Neural crest cell (in vitro differentiated cells): Measurements from ENCODE around the gene MARCKSL1. TPM values are rescaled to one million over a fixed set of nuclear protein-coding genes. Genes with fewer than 3 reads are reported as not detected.

Experiments
- DNase-seq: peaks from one replicate; pipeline ENCODE4 v3.0.0; 2021; ENCODE audit warnings: low read depth, mixed read lengths, low spot score
- H3K27ac Mint-ChIP-seq: one replicate; pipeline ENCODE4 v1.8.0; 2021; ENCODE audit warnings: mild to moderate bottlenecking, mixed read lengths; ENCODE audit not compliant: unreplicated experiment
- H3K27me3 Mint-ChIP-seq: 2 replicates; pipeline ENCODE4 v1.8.0; 2021; ENCODE audit warnings: low read depth, mild to moderate bottlenecking, mixed read lengths
- H3K36me3 Mint-ChIP-seq: 2 replicates; pipeline ENCODE4 v1.8.0; 2021; ENCODE audit warnings: low read depth, mild to moderate bottlenecking, mixed read lengths
- H3K4me1 Mint-ChIP-seq: 2 replicates; pipeline ENCODE4 v1.8.0; 2021; ENCODE audit warnings: mixed read lengths
- H3K4me3 Mint-ChIP-seq: one replicate; pipeline ENCODE4 v1.8.0; 2021; ENCODE audit warnings: mild to moderate bottlenecking, mixed read lengths
- H3K9me3 Mint-ChIP-seq: 2 replicates; pipeline ENCODE4 v1.8.0; 2021; ENCODE audit warnings: mixed read lengths
- CTCF ChIP-seq: fragments of 200-600 bp; sonication (generic); conservative IDR thresholded peaks from 2 replicates; pipeline ENCODE4 v1.5.0; 2021; ENCODE audit warnings: antibody characterized with exemption, mild to moderate bottlenecking
- total RNA-seq: library from RNA; stranded (reverse); gene quantifications from 2 replicates; pipeline ENCODE4 v1.2.1, GENCODE V29; 2021

MARCKSL1 gene
- total RNA-seq, 1 donor from 2014 or later = 952 TPM

- Mint-ChIP-seq H3K27me3 (peaks cover 2% of the 10 kb centered on the region), H3K36me3 (no peaks in the 10 kb centered on the region), H3K4me3 (no peak overlapping the region), H3K4me1 (peaks cover 42% of the 10 kb centered on the region), H3K9me3 (no peaks in the 10 kb centered on the region), H3K27ac (no peak overlapping the region)
- TF ChIP-seq CTCF = no peak
- no peak for DNase-seq
Measured at GRCh38 chr1:32342704-32343103, 6.7 kb upstream of the MARCKSL1 start.

GRCh38 chr1:32341971-32342370, 5.9 kb upstream of the MARCKSL1 start:
- peaks cover 2% of the 10 kb centered on the region for H3K27me3 Mint-ChIP-seq
- H3K9me3 Mint-ChIP-seq = no peaks in the 10 kb centered on the region
- H3K4me3 Mint-ChIP-seq = no peak overlapping the region
- no peaks in the 10 kb centered on the region for H3K36me3 Mint-ChIP-seq
- peaks cover 46% of the 10 kb centered on the region for H3K4me1 Mint-ChIP-seq
- no peak overlapping the region for H3K27ac Mint-ChIP-seq
- TF ChIP-seq CTCF = no peak
- DNase-seq = no peak

GRCh38 chr1:32341186-32341757, 5.2 kb upstream of the MARCKSL1 start:
- Mint-ChIP-seq H3K9me3 (no peaks in the 10 kb centered on the region), H3K4me3 (no peak overlapping the region), H3K27me3 (peaks cover 2% of the 10 kb centered on the region), H3K4me1 (peaks cover 45% of the 10 kb centered on the region), H3K36me3 (no peaks in the 10 kb centered on the region), H3K27ac (peak overlapping the region; percentile 71)
- TF ChIP-seq CTCF = no peak
- DNase-seq = no peak

- Mint-ChIP-seq H3K4me3 (peak overlapping the region; percentile 14), H3K36me3 (peaks cover 4% of the 10 kb centered on the region), H3K27me3 (peaks cover 6% of the 10 kb centered on the region), H3K4me1 (peaks cover 49% of the 10 kb centered on the region), H3K27ac (peak overlapping the region; percentile 35), H3K9me3 (no peaks in the 10 kb centered on the region)
- no peak for TF ChIP-seq CTCF
- no peak for DNase-seq
Measured at GRCh38 chr1:32339363-32339978, 3.4 kb upstream of the MARCKSL1 start.

- H3K4me3 Mint-ChIP-seq = peak overlapping the region; percentile 81
- H3K36me3 Mint-ChIP-seq = peaks cover 11% of the 10 kb centered on the region
- no peaks in the 10 kb centered on the region for H3K9me3 Mint-ChIP-seq
- DNase-seq = no peak
- peaks cover 56% of the 10 kb centered on the region for H3K4me1 Mint-ChIP-seq
- TF ChIP-seq CTCF = no peak
- H3K27me3 Mint-ChIP-seq = peaks cover 11% of the 10 kb centered on the region
- peak overlapping the region; percentile 98 for H3K27ac Mint-ChIP-seq
Measured at GRCh38 chr1:32338637-32339145, 2.7 kb upstream of the MARCKSL1 start.
